Raji (cell line): ENCODE results near the gene PMEPA1.

Source experiments
- POLR2A ChIP-seq: IDR thresholded peaks from 2 replicates; pipeline ENCODE4 v1.6.1; 2011; ENCODE audit warnings: low read depth, low read length, control low read depth; ENCODE audit not compliant: insufficient read depth

Gene PMEPA1

DNA sequence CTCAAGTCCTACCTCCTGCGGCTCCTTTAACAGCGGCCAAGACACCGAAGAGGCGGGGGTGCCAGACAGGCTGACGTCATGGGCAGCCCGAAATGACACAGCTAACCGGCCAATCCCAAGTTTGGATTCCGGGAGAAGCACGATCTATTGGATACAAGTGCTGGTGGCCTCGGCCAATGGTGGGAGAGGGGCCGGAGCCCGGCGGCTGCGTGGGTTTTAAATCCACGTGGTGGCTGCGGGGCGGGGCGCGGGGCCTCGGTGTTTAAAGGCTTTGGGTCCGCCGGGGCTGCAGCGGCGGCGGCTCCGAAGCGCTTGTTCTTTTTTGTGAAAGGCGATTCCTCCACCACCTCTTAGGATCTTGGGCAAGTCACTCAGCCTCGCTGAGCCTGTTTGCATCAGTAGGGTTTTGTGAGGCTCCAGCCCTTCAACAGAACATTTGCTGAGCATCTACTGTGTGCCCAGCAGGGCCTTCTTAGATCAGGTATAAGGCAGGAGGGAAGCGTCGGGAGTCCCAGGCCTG is 8.7 kb upstream of the PMEPA1 start:
- no peak for TF ChIP-seq POLR2A

GRCh38 chr20:57717797-57718196 is 8.0 kb upstream of the PMEPA1 start:
- TF ChIP-seq POLR2A, result no peak

- TF ChIP-seq POLR2A, result no peak
Measured at GRCh38 chr20:57716901-57717300, 7.1 kb upstream of the PMEPA1 start.

GRCh38 chr20:57716202-57716601 is 6.4 kb upstream of the PMEPA1 start:
- TF ChIP-seq POLR2A, result no peak

DNA sequence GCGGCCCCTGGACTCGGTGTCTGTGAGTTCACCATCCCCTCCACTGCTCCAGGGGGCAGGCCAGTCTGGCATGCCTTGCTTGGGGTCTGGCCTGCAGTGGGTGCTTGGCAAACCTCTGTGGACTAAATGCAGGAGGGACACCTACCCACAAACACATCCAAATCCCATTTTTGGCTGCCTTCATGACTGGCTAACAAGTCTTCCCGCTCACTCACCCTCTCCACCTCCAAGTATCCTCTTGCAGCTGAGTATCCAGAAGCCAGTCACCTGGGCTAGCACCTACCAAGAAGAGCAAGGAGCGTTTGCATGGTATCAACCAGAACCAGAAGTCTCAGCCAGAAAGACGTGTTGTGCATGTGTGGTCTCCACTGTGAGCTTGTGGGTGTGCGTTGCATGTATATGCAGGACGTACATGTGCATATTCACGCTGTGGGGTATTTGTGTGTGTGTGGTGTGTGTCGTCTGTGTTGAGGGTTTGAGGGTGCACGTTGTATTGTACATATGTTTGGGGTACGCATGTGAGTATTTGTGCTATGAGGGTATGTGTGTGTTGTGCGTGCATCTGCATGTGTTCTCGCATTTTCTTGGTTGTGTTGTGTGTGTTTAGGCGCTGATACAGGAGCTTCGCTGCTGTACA is 5.6 kb upstream of the PMEPA1 start:
- TF ChIP-seq POLR2A, result no peak

- no peak for TF ChIP-seq POLR2A
Measured at GRCh38 chr20:57714409-57715267, 4.8 kb upstream of the PMEPA1 start.

DNA sequence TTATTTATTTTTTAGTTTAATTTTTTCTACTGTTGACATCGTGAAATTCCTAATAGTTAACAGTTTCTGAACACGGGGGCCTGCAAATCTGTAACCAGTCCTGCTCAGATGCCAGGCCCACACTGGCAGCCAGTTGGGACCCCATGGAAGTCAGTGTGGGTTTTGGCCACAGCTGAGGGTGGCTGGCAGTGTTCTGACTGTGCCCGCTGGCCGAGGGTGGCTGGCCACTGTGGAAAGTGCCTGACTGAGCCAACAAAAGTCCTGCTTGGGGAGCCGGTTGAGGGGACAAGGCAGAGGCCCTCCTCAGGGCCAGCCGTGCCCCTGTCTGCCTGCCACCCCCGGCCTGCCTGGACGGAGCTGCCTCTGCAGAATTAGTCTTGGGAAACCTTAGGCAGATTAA is 4.1 kb upstream of the PMEPA1 start:
- no peak for TF ChIP-seq POLR2A

DNA sequence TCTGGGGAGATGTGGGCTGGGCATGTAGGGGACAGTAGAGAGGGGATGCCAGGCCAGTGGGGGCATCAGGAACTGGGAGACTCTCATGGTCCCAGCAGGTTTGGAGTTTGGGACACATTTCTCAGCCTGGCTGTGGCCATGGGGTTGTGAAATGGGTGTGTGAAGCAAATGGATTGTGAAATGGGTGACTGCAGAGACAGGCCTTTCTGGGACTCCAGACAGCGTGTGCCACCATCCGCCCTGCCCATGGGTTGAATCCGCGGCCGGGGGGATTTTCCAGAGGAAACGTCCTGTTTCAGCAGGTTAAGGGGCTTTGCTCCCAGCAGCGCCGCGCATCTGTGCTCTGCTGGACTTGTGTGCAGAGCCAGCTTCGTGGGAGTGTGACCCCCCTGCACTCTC is 3.7 kb upstream of the PMEPA1 start:
- no peak for TF ChIP-seq POLR2A

DNA sequence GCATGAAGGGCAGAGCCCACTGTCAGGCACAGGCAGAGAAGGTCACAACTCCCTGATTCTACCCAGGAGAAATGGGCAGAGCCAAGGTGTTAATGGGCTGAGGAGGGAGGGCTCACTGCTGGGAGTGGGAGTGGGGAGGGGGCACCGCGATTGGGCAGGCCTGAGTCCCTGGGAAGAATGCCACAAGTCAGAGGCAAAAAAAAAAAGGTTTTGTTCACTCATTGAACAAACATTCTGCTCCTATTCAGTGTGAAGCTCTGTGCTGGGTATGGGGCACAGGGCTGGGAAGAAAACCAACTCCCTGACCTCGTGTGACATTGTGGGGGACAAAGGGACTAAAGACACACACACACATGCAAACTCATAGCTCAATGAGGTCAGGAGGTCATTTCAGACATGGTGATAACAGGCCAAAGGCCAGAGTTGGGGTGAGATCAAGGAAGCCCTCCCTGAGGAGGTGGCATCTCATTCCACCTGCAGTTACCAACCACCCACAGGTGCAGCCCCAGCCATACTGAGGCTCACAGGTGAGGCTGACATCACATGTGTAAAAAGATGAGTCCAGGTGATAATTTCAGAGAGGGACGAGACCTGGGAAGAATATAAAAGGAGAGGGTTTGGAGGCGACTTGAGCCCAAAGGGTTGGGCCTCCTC is 3.2 kb upstream of the PMEPA1 start:
- no peak for TF ChIP-seq POLR2A

GRCh38 chr20:57712341-57712740 is 2.5 kb upstream of the PMEPA1 start:
- no peak for TF ChIP-seq POLR2A

DNA sequence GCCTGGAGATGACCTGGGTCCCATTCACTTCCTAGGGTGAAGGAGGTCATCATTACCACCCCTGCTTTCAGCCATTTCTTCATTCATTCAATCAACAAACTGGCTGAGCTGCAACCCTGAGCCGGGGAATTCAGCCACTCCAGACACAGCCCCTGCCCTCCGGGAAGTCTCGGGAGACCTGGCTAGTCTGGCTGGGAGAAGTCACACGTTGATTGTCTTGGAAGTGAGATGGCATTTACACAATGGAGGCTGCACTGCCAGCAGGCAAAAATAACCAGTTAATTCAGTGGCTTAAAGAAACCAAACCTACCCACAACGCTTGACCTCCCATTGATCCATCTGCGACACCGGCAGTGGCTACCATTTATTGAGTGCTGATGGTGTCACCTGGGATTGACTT is 2.0 kb upstream of the PMEPA1 start:
- no peak for TF ChIP-seq POLR2A

- TF ChIP-seq POLR2A, result no peak
Measured at GRCh38 chr20:57711311-57711712, 1.5 kb upstream of the PMEPA1 start.

GRCh38 chr20:57710841-57711240 is 1.0 kb upstream of the PMEPA1 start:
- no peak for TF ChIP-seq POLR2A

GRCh38 chr20:57708694-57709673 is 831 bp downstream of the PMEPA1 start:
- TF ChIP-seq POLR2A, result no peak
